ENCODE data around the gene SETD2.

The SETD2 gene

GRCh38 chr3:46977811-46978195 lies 186.1 kb downstream of the SETD2 start:
- H3K9me3 ChIP-seq (ENCODE audit: control insufficient read depth, insufficient read depth, low read length), result no peaks in the 10 kb centered on the region
- peaks cover 81% of the 10 kb centered on the region for H3K79me2 ChIP-seq (ENCODE audit: control insufficient read depth, low read length)
- H3K4me3 ChIP-seq (ENCODE audit: low read length), result peak overlapping the region; percentile 90; the same call in 1 of the 2 replicates
- peak overlapping the region; percentile 94 for H3K4me2 ChIP-seq (ENCODE audit: low read length)
- no peak overlapping the region for H3K27ac ChIP-seq (ENCODE audit: low read depth, low read length)
- no peaks in the 10 kb centered on the region for H4K20me1 ChIP-seq (ENCODE audit: control insufficient read depth, insufficient read depth, low read depth, low read length)
- H3K4me1 ChIP-seq (ENCODE audit: control insufficient read depth, low read length), result peaks cover 71% of the 10 kb centered on the region
- no peaks in the 10 kb centered on the region for H3K27me3 ChIP-seq (ENCODE audit: control insufficient read depth, low read length)
- H3F3A ChIP-seq (ENCODE audit: control insufficient read depth, insufficient read depth), result peaks cover 13% of the 10 kb centered on the region
- no peaks in the 10 kb centered on the region for H3K9me2 ChIP-seq (replicated peaks; ENCODE audit: control insufficient read depth, low read length)
- TF ChIP-seq EZH2phosphoT487 (IDR thresholded peaks at IDR 0.05; ENCODE audit: borderline replicate concordance, low read length), result no peak
- TF ChIP-seq, protein P1, sequence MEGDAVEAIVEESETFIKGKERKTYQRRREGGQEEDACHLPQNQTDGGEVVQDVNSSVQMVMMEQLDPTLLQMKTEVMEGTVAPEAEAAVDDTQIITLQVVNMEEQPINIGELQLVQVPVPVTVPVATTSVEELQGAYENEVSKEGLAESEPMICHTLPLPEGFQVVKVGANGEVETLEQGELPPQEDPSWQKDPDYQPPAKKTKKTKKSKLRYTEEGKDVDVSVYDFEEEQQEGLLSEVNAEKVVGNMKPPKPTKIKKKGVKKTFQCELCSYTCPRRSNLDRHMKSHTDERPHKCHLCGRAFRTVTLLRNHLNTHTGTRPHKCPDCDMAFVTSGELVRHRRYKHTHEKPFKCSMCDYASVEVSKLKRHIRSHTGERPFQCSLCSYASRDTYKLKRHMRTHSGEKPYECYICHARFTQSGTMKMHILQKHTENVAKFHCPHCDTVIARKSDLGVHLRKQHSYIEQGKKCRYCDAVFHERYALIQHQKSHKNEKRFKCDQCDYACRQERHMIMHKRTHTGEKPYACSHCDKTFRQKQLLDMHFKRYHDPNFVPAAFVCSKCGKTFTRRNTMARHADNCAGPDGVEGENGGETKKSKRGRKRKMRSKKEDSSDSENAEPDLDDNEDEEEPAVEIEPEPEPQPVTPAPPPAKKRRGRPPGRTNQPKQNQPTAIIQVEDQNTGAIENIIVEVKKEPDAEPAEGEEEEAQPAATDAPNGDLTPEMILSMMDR (IDR thresholded peaks at IDR 0.05; ENCODE audit: low read depth, low read length, poor library complexity, severe bottlenecking), result no peak
- H3K36me3 ChIP-seq (ENCODE audit: control insufficient read depth, low read length), result peaks cover 21% of the 10 kb centered on the region

DNA sequence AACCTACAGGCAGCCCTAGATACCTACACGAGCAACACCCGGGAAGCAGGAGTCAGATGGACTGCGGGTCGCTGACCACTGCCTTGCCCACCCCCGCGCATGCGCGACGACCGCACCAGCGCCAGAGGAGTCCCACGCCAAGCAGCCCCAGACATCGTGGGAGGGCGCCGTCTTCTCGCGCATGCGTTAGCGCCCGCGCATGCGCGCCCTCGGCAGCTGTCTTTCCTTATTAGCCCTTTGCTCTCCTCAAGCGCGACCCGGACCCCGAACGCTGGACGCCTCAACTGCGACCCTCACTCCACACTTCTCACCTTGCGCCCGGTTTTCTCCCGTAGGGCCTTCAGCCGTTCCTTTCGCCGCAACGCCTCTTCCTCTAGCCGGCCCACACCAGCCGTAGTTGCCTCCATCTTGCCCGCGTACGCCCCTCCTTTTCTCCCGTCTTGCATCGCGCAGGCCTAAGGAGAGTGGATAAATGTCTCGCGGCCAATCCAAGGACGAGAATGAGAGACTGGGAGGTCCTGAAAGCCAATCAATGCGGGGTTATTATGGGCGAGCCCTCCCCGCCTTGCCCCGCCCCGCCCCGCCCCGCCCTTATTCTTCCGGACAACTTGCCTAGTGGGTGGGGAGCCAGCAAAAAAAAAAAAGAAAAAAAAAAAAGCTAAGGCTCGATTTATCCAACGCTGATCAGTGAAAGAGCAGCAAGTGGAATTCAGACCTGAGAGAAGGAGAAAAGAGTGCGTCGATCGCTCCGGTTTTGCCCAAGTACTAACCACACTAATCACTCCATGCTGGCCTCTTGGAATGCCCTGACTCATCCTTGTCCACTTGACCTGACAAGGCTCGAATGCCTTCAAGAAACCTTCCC lies 187.4 kb downstream of the SETD2 start, which contains the start of gene CCDC12:
CCDC12 (minus strand) TSS at position 420 of the 865 bp plus-strand sequence; CDS start at position 407, 13 bp downstream.
- Histone ChIP-seq H3K36me3 (ENCODE audit: control insufficient read depth, low read length) (peaks cover 23% of the 10 kb centered on the region), H3F3A (ENCODE audit: control insufficient read depth, insufficient read depth) (peaks cover 23% of the 10 kb centered on the region), H3K79me2 (ENCODE audit: control insufficient read depth, low read length) (peaks cover 82% of the 10 kb centered on the region), H3K27me3 (ENCODE audit: control insufficient read depth, low read length) (no peaks in the 10 kb centered on the region), H3K27ac (ENCODE audit: low read depth, low read length) (peak within 1 kb of the TSS; percentile 84), H3K9me3 (ENCODE audit: control insufficient read depth, insufficient read depth, low read length) (no peaks in the 10 kb centered on the region), H3K9me2 (replicated peaks; ENCODE audit: control insufficient read depth, low read length) (no peaks in the 10 kb centered on the region), H3K4me1 (ENCODE audit: control insufficient read depth, low read length) (peaks cover 73% of the 10 kb centered on the region), H4K20me1 (ENCODE audit: control insufficient read depth, insufficient read depth, low read depth, low read length) (peaks cover under 1% of the 10 kb centered on the region; the same call in 1 of the 2 replicates), H3K4me3 (ENCODE audit: low read length) (peak within 1 kb of the TSS; percentile 94), H3K4me2 (ENCODE audit: low read length) (peak within 1 kb of the TSS; percentile 94)
- no peak for TF ChIP-seq EZH2phosphoT487 (IDR thresholded peaks at IDR 0.05; ENCODE audit: borderline replicate concordance, low read length)
- TF ChIP-seq, protein P1 (IDR thresholded peaks at IDR 0.05; ENCODE audit: low read depth, low read length, poor library complexity, severe bottlenecking), result no peak

DNA sequence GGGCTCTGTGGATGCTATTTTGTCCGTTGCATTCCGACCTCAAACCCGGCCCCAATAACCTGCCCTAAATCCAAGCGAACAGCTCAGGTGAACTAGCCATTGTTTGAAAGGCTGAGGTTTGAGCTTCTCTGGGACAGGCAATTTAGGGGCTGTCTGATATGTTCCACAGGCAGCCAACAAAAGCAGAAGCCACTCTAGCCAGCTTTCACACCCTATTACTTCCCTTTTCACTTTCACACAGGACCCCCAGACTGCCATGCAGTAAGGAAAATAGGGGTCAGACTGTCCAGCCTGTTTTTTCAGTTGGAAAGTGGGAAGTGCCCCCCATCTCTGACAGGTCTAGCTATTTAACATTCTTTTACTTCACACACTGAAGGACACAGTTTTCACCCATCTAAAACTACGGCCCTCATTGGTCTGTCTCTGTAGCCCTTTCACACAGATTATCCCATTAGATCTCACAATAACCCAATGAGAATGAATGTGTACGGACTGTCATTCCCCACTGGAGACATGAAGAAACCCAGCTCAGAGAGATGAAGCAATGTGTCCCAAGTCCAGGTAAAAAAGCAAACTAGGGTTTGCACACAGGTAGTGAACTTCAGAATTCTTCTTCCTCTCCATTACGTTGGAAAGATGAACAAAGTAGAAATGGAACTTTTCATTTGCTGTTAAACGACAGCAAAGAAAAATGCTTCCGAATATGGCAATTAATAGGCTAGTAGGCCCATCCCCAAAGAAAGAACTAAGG lies 189.3 kb downstream of the SETD2 start:
- Histone ChIP-seq H3K4me1 (ENCODE audit: control insufficient read depth, low read length) (peaks cover 78% of the 10 kb centered on the region), H3K36me3 (ENCODE audit: control insufficient read depth, low read length) (peaks cover 43% of the 10 kb centered on the region), H3K4me2 (ENCODE audit: low read length) (peak overlapping the region; percentile 92), H3K9me2 (replicated peaks; ENCODE audit: control insufficient read depth, low read length) (no peaks in the 10 kb centered on the region), H3K27me3 (ENCODE audit: control insufficient read depth, low read length) (no peaks in the 10 kb centered on the region), H3K79me2 (ENCODE audit: control insufficient read depth, low read length) (peaks cover 85% of the 10 kb centered on the region), H3K9me3 (ENCODE audit: control insufficient read depth, insufficient read depth, low read length) (no peaks in the 10 kb centered on the region), H3K27ac (ENCODE audit: low read depth, low read length) (peak overlapping the region; percentile 84), H3K4me3 (ENCODE audit: low read length) (peak overlapping the region; percentile 94), H4K20me1 (ENCODE audit: control insufficient read depth, insufficient read depth, low read depth, low read length) (peaks cover 20% of the 10 kb centered on the region), H3F3A (ENCODE audit: control insufficient read depth, insufficient read depth) (peaks cover 23% of the 10 kb centered on the region)
- TF ChIP-seq EZH2phosphoT487 (IDR thresholded peaks at IDR 0.05; ENCODE audit: borderline replicate concordance, low read length), result no peak
- TF ChIP-seq, protein P1 (IDR thresholded peaks at IDR 0.05; ENCODE audit: low read depth, low read length, poor library complexity, severe bottlenecking), result no peak

Data from DOHH2 (cell line).